GM12873 (cell line): ENCODE measurements around the gene GALNT4.
A peak's percentile ranks its signal among the peaks of the same experiment; 100 is the strongest.

Source experiments
- CTCF ChIP-seq: IDR thresholded peaks from 2 replicates; pipeline ENCODE4 v1.5.1; 2012; ENCODE audit warnings: low read depth, mild to moderate bottlenecking, moderate library complexity, low read length, control low read depth; ENCODE audit not compliant: insufficient read depth; ENCODE audit errors: missing control alignments

GALNT4 gene

GRCh38 chr12:89537389-89537788 lies 12.8 kb upstream of the GALNT4 start:
- no peak for TF ChIP-seq CTCF

- peak; percentile 63 for TF ChIP-seq CTCF
Observed at GRCh38 chr12:89529738-89530137, 5.1 kb upstream of the GALNT4 start.

- no peak for TF ChIP-seq CTCF
Observed at GRCh38 chr12:89528434-89528833, 3.8 kb upstream of the GALNT4 start.

GRCh38 chr12:89525824-89526770 lies 1.5 kb upstream of the GALNT4 start, which contains the start of gene POC1B:
POC1B (minus strand) TSS chr12:89526047; CDS start chr12:89525895, 152 bp downstream.
- no peak for TF ChIP-seq CTCF

GRCh38 chr12:89525305-89525823 lies 768 bp upstream of the GALNT4 start:
- no peak for TF ChIP-seq CTCF

GRCh38 chr12:89523843-89524540 lies 604 bp downstream of the GALNT4 start:
- no peak for TF ChIP-seq CTCF

GRCh38 chr12:89523393-89523792 lies 1.2 kb downstream of the GALNT4 start:
- no peak for TF ChIP-seq CTCF
